Erythroblast (primary cell): ENCODE results near the gene CRY1.

Experiments used
- GATA1 ChIP-seq: IDR thresholded peaks from 2 replicates; pipeline ENCODE4 v1.6.1; 2011; ENCODE audit warnings: low read depth, mild to moderate bottlenecking, control low read depth, low read length, moderate library complexity
- POLR2A ChIP-seq: IDR thresholded peaks from 2 replicates; pipeline ENCODE4 v1.6.1; 2011; ENCODE audit warnings: mild to moderate bottlenecking, low read length

- no peak for TF ChIP-seq POLR2A
- no peak for TF ChIP-seq GATA1
Measured at GRCh38 chr12:106987846-106988245, 105.5 kb downstream of the CRY1 start.
